Liver (tissue), 3 donors: ENCODE data around the gene ABTB2.

Source experiments
- GABPA ChIP-seq, 2 donors: IDR thresholded peaks in 1 of 2; conservative IDR thresholded peaks in 1 of 2; 2 replicates each; pipeline ENCODE4 v1.6.1; 2016; ENCODE audit warnings: antibody characterized with exemption in 2 of 2, mild to moderate bottlenecking in 1 of 2, moderate library complexity in 1 of 2
- HNF4A ChIP-seq, 2 donors: conservative IDR thresholded peaks; 2 replicates each; pipeline ENCODE4 v1.6.1; 2016; ENCODE audit warnings: antibody characterized with exemption in 2 of 2, mild to moderate bottlenecking in 2 of 2
- MAX ChIP-seq: IDR thresholded peaks from 2 replicates; pipeline ENCODE4 v1.6.1; 2016; ENCODE audit warnings: antibody characterized with exemption
- RAD21 ChIP-seq, 2 donors: IDR thresholded peaks; 2 replicates each; pipeline ENCODE4 v1.6.1; 2016; ENCODE audit warnings: antibody characterized with exemption in 2 of 2, mild to moderate bottlenecking in 2 of 2
- RXRA ChIP-seq, 2 donors: IDR thresholded peaks; 2 replicates each; pipeline ENCODE4 v1.6.1; 2017 to 2018; ENCODE audit warnings: antibody characterized with exemption in 2 of 2, mild to moderate bottlenecking in 1 of 2
- TF ChIP-seq, protein P1 (sequence below): fragments of 150-350 bp; IDR thresholded peaks from 2 replicates; pipeline ENCODE4 v1.5.1; 2017; ENCODE audit warnings: improper control_type of control experiment, low read depth, low read length; ENCODE audit not compliant: missing input control
- donor health status: healthy.
- donor health status: healthy.

- no peak for TF ChIP-seq GABPA (IDR thresholded peaks at IDR 0.05 in 1 of 2, conservative IDR thresholded peaks at IDR 0.05 in 1 of 2)
- TF ChIP-seq, protein P1, sequence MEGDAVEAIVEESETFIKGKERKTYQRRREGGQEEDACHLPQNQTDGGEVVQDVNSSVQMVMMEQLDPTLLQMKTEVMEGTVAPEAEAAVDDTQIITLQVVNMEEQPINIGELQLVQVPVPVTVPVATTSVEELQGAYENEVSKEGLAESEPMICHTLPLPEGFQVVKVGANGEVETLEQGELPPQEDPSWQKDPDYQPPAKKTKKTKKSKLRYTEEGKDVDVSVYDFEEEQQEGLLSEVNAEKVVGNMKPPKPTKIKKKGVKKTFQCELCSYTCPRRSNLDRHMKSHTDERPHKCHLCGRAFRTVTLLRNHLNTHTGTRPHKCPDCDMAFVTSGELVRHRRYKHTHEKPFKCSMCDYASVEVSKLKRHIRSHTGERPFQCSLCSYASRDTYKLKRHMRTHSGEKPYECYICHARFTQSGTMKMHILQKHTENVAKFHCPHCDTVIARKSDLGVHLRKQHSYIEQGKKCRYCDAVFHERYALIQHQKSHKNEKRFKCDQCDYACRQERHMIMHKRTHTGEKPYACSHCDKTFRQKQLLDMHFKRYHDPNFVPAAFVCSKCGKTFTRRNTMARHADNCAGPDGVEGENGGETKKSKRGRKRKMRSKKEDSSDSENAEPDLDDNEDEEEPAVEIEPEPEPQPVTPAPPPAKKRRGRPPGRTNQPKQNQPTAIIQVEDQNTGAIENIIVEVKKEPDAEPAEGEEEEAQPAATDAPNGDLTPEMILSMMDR = no peak
- no peak for TF ChIP-seq RXRA (IDR thresholded peaks at IDR 0.05)
- no peak for TF ChIP-seq RAD21 (IDR thresholded peaks at IDR 0.05)
- no peak for TF ChIP-seq MAX
- TF ChIP-seq HNF4A (conservative IDR thresholded peaks at IDR 0.05) = no peak
Observed at GRCh38 chr11:34302046-34302921, 55.5 kb downstream of the ABTB2 start.
